C4-2B (cell line): ENCODE results near the gene RPS2.

ENCODE experiments used
- H3K27ac ChIP-seq: fragments of 450-650 bp; 2 replicates; pipeline ENCODE4 v1.5.1; 2017
- CTCF ChIP-seq: fragments of 450-650 bp; conservative IDR thresholded peaks from 2 replicates; pipeline ENCODE4 v1.5.1; 2017; ENCODE audit warnings: mild to moderate bottlenecking
- ZFX ChIP-seq: fragments of 450-650 bp; IDR thresholded peaks from 2 replicates; pipeline ENCODE4 v1.6.1; 2017

The RPS2 gene

GRCh38 chr16:1919327-1919998, 45.2 kb downstream of the RPS2 start:
- no peak overlapping the region for H3K27ac ChIP-seq
- TF ChIP-seq ZFX: no peak
- no peak for TF ChIP-seq CTCF

DNA sequence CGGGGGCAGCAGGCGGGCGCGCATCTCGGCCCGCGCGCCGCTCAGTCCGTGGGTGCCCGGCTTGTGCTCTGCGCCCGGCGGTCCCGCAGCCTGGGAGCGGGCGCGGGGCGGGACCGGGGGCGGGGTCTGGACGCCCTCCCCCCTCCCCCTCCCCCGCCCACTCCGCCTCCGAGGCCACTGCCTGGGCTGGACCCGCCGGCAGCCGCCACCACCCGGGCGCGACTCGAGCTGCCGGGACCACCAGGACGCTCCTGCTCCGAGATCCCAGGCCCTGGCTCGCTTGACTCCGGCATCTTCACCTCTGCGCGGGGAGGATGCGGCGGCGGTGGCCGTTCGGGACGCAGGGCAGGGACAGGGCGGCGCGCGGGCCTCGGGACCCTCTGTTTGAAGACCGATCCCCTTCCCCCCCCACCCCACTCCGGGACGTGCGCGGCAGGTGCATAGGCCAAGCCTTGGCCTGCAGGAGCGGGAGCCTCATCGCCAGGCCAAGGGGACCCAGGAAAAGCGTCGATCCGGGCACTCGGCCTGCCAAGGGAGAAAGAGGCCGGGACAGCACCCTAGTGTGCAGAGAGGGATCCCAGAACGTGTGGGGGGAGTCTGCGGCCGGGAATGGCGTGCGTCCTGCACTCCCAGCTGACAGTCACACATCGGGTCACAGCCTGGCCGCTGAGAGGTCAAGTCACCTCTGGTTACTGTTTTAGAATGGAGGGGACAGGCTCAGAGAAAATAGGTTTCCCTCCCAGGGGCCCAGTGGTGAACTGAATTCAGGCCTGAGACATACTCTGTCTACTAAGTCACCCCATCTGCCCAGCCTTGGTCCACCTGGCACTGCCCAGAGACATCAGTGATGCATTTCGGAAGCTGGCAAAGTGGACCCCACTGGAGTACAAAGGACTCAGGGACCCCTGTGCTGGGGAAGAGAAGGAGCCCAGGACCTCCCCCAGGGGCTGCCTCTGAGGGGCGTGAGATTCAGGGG, 46.0 kb downstream of the RPS2 start, which contains the start of gene HS3ST6:
Gene HS3ST6, minus strand, starts transcription at position 65 of the 976 bp plus-strand sequence. CDS start 92 bp downstream, outside the sequence.
- no peak for TF ChIP-seq ZFX
- no peak for TF ChIP-seq CTCF
- H3K27ac ChIP-seq: no peak within 1 kb of the TSS

GRCh38 chr16:1917665-1918350, 46.8 kb downstream of the RPS2 start:
- no peak overlapping the region for H3K27ac ChIP-seq

DNA sequence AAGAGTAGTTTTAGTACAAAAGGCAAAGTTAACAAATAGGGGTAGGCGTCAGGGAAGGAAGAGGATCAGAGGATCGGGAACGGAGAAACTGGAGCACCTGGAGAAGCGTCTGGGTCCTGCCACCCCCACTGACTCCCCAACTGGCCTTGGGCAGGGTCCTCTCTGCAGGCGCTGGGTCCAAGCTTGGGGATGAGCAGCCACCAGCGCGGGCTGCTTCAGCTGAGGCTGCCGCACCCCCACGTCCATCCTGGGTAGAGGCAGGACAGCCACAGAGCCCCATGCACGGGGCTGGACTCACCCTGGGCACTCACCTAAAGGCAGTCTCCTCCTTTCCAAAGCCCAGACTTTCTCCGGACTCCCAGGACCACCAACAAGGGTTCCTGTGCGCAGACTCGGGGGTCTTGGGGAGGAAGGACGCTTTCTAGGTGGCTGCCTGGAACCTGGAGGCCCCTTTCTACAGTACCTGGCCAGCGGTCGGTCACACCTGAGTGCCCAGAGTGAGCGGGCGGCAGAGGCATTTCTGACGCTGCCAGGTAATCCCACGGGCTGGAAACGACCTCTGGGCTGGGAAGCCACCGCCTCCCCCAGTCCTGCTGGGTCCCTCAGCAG, 47.5 kb downstream of the RPS2 start:
- H3K27ac ChIP-seq: no peak overlapping the region
- TF ChIP-seq ZFX: no peak
- TF ChIP-seq CTCF: no peak

More at GRCh38 chr16:1917665-1918350, 46.8 kb downstream of the RPS2 start:
- no peak for TF ChIP-seq CTCF
- no peak for TF ChIP-seq ZFX

GRCh38 chr16:1916640-1916990, 48.0 kb downstream of the RPS2 start:
- TF ChIP-seq ZFX: no peak
- TF ChIP-seq CTCF: no peak
- no peak overlapping the region for H3K27ac ChIP-seq

- no peak for TF ChIP-seq CTCF
- TF ChIP-seq ZFX: no peak
- H3K27ac ChIP-seq: no peak overlapping the region
Observed at GRCh38 chr16:1915732-1916639, 48.6 kb downstream of the RPS2 start.
